Adipocyte (in vitro differentiated cells): ENCODE measurements around the gene IL23R.
A peak's percentile ranks its signal among the peaks of the same experiment; 100 is the strongest.

ENCODE experiments used
- DNase-seq: peaks from one replicate; pipeline ENCODE4 v3.0.0-alpha.2; 2015; ENCODE audit warnings: low read depth
- H3K27me3 ChIP-seq: replicated peaks from 2 replicates; pipeline ENCODE4 v1.7.0; 2013; ENCODE audit warnings: mild to moderate bottlenecking, low read length, moderate library complexity; ENCODE audit not compliant: control insufficient read depth, insufficient read depth
- H3K36me3 ChIP-seq: 2 replicates; pipeline ENCODE4 v1.7.0; 2013; ENCODE audit warnings: low read length, mild to moderate bottlenecking, moderate library complexity; ENCODE audit not compliant: control insufficient read depth, insufficient read depth, severe bottlenecking
- H3K4me1 ChIP-seq: 2 replicates; pipeline ENCODE4 v1.7.0; 2013; ENCODE audit warnings: mild to moderate bottlenecking, low read length, moderate library complexity; ENCODE audit not compliant: control insufficient read depth, insufficient read depth
- H3K4me3 ChIP-seq: 2 replicates; pipeline ENCODE4 v1.7.0; 2013; ENCODE audit warnings: mild to moderate bottlenecking, low read length, moderate library complexity
- H3K9ac ChIP-seq: 2 replicates; pipeline ENCODE4 v1.7.0; 2013; ENCODE audit warnings: mild to moderate bottlenecking, low read length, moderate library complexity
- H3K9me3 ChIP-seq: 2 replicates; pipeline ENCODE4 v1.7.0; 2013; ENCODE audit warnings: mild to moderate bottlenecking, low read length, moderate library complexity; ENCODE audit not compliant: control insufficient read depth

IL23R gene

DNA sequence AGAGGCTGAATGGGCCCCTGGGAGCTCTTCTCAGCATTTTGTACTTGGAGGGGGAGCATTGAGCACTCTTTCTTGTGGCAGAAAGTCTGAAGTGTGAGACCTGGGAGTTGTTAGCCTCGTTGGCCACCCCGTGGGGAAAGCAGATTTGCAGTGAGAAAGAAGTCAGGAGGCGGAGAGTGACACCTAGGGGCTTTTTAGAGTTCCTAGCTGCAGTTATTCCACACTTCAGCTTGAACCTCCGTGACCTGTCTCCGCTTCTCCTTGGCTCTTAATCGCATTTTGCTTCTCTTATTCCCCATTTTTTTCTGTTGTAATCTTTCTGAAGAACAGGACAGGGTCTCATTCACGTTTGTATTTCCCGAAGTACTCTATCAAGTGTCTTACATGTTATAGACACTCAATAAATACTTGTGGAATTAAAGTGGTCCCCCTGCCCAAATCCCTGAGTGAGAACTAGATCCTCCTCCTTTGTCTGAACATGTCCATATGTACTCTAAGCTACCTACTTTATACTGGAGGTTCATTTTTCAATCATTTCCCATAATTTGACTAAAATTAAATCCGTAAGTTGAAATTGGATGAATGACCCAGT is 17.0 kb upstream of the IL23R start:
- Histone ChIP-seq H3K4me3 (no peak overlapping the region), H3K27me3 (peaks cover 4% of the 10 kb centered on the region), H3K4me1 (peaks cover 4% of the 10 kb centered on the region), H3K9me3 (no peaks in the 10 kb centered on the region), H3K36me3 (no peaks in the 10 kb centered on the region), H3K9ac (peak overlapping the region; percentile 44)
- peak; percentile 91 for DNase-seq

DNA sequence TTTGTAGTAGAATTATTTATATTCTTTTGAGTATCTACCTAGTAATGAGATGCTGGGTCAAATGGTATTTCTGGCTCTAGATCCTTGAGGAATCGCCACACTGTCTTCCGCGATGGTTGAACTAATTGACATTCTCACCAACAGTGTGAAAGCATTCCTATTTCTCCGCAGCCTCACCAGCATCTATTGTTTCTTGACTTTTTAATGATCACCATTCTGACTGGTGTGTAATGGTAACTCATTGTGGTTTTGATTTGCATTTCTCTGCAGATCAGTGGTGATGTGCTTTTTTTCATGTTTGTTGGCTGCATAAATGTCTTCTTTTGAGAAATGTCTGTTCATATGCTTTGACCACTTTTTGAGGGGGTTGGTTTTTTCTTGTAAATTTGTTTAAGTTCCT is 15.3 kb upstream of the IL23R start:
- Histone ChIP-seq H3K36me3 (no peaks in the 10 kb centered on the region), H3K4me1 (peaks cover 4% of the 10 kb centered on the region), H3K27me3 (peaks cover 6% of the 10 kb centered on the region), H3K4me3 (no peak overlapping the region), H3K9me3 (no peaks in the 10 kb centered on the region), H3K9ac (no peak overlapping the region)
- no peak for DNase-seq

DNA sequence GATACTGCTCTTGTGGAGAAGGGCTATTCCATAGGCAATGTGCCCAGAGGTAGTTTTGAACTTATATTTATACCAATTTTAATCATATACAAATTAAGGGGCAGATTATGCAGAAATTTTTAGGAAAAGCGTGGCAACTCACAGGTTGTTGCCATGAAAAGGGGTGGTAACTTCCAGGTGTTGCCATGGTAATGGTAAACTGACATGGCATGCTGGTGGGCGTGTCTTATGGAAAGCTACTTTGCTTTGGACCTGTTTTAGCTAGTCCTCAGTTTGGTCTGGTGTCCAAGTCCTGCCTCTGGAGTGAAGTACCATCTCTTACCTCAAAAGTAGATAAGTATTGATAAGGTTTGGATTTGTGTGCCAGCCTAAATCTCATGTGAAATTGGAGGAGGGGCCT is 7.9 kb upstream of the IL23R start:
- H3K4me1 ChIP-seq: no peaks in the 10 kb centered on the region
- H3K4me3 ChIP-seq: no peak overlapping the region
- no peaks in the 10 kb centered on the region for H3K36me3 ChIP-seq
- no peak for DNase-seq
- no peaks in the 10 kb centered on the region for H3K9me3 ChIP-seq
- peaks cover 17% of the 10 kb centered on the region for H3K27me3 ChIP-seq
- H3K9ac ChIP-seq: no peak overlapping the region

DNA sequence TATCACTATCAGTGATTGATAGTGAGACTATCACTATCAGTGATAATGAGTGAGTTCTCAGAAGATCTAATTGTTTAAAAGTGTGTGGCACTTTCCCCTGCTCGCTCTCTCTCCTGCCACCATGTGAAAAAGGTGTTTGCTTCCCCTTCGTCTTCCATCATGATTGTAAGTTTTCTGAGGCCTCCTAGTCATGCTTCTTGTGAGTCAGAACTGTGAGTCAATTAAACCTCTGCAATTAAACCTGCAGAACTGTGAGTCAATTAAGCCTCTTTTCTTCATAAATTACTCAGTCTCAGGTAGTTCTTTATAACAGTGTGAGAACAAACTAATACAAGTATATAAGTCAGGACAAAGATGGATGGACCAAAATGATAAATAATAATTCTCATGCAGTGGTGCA is 7.0 kb upstream of the IL23R start:
- H3K4me1 ChIP-seq: no peaks in the 10 kb centered on the region
- H3K9ac ChIP-seq: no peak overlapping the region
- no peak overlapping the region for H3K4me3 ChIP-seq
- H3K36me3 ChIP-seq: no peaks in the 10 kb centered on the region
- no peak for DNase-seq
- no peaks in the 10 kb centered on the region for H3K9me3 ChIP-seq
- peaks cover 13% of the 10 kb centered on the region for H3K27me3 ChIP-seq

DNA sequence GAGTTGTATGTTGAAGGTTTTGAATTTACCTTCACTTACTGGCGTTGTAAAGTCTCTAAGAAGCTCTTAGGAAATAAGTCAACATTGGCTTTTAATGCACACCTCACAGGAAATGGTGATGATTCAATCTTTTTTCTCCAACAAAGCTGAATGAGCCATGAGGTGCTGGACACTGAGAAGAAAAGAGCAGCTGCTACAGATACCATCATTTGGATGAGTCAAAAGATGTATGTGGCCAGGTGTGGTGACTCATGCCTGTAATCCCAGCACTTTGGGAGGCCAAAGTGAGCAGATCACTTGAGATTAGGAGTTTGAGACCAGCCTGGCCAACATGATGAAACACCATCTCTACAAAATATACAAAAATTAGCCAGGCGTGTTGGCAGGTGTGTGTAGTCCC is 3.3 kb upstream of the IL23R start:
- no peaks in the 10 kb centered on the region for H3K9me3 ChIP-seq
- H3K27me3 ChIP-seq: no peaks in the 10 kb centered on the region
- no peak for DNase-seq
- no peak overlapping the region for H3K9ac ChIP-seq
- H3K4me3 ChIP-seq: no peak overlapping the region
- no peaks in the 10 kb centered on the region for H3K4me1 ChIP-seq
- no peaks in the 10 kb centered on the region for H3K36me3 ChIP-seq

DNA sequence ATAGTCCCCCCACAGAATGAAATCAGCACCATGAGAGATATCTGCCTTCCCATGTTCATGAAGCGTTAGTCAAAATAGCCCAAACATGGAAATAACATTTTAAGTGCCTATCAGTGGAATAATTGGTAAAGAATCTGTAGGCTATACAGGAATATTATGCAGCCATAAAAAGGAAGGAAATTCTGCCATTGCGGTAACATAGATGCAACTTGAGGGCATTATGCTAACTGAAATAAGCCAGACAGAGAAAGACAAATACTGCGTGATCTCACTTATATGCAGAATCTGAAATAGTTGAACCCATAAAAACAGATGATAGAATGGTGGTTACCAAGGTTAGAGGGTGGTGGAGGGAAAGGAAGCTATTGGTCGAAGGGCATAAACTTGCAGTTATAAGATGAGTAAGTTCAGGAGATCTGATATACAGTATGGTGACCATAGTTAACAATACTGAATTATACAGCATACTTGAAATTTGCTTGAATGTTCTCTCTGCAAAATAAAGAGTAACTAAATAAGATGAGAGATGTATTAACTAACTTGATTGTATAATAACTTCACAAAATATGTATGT is 699 bp upstream of the IL23R start:
- no peak overlapping the region for H3K4me3 ChIP-seq
- H3K27me3 ChIP-seq: no peaks in the 10 kb centered on the region
- peaks cover 5% of the 10 kb centered on the region for H3K4me1 ChIP-seq
- H3K9ac ChIP-seq: no peak overlapping the region
- no peaks in the 10 kb centered on the region for H3K9me3 ChIP-seq
- no peaks in the 10 kb centered on the region for H3K36me3 ChIP-seq
- no peak for DNase-seq

DNA sequence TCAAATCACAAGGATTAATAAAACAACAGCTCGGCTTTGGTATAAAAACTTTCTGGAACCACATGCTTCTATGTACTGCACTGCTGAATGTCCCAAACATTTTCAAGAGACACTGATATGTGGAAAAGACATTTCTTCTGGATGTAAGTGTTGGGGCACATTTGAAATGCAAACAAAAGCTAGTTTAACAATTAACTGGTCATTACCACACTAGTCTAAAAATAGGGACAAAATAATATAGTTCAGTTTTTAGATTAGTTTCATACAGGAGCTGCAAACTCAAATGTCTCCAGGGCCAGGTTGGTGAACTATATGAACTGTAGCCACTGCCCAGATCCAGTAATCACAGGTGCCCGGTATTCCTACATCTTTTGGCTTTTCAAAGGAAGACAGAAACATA is 3.2 kb downstream of the IL23R start:
- H3K36me3 ChIP-seq: no peaks in the 10 kb centered on the region
- no peaks in the 10 kb centered on the region for H3K9me3 ChIP-seq
- H3K9ac ChIP-seq: no peak overlapping the region
- no peaks in the 10 kb centered on the region for H3K27me3 ChIP-seq
- no peak for DNase-seq
- H3K4me1 ChIP-seq: peaks cover 15% of the 10 kb centered on the region
- no peak overlapping the region for H3K4me3 ChIP-seq

DNA sequence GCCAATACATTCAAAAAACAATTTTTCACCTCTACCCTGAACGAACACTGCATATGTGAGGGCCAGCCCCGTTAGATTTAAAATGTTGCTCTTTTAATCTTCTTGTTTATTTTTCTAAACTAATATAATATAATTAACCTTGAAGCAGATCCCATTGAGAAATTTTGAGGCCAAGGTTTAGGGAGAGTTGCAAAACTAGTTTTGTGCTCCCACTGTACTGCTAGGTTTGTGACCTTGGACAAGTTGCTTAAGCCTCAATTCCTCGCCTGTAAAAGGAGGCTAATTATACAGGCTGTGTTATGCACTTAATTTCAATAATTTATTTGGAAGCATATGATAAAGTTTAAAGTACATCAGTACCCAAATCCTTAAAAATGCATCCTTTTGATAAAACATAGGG is 3.7 kb downstream of the IL23R start:
- no peak overlapping the region for H3K4me3 ChIP-seq
- H3K9me3 ChIP-seq: no peaks in the 10 kb centered on the region
- H3K36me3 ChIP-seq: no peaks in the 10 kb centered on the region

DNA sequence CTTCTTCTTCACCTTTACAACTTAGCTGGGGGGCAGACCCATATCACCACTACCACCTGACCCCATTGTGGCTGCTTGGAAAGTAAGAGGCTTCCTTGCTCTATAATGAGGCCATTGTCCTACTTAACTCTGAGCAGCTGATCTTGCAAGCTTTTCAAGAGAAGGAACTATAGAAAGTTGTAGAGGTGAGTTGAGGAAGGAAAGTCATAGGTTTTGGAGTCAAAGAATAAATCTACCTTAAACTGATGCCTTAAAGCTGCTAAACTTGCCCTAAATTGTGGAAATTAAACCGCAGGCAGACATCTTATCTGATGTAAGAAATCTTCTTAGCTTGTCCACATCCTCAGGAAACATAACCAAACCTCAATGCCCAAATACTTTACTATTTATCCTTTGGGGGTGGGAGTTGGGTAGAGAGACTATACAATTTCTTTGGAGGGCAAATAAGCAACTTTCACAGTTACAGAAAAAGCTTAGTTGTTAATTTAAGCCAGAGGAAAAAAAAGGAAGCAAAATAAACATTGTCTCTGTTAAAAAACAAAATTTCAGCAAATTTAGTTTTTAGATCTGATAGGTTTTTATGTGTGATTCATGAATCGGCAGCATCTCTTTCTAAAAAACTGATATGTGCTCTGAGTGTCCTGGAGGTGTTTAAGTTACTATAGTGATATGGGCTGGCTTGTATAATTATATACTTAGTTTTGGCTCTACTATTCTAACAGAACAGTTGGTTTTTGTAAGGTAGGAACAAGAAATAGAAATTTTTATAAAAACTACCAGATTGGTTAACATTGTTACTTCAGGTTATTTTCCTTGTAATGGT is 4.7 kb downstream of the IL23R start:
- no peak for DNase-seq
- H3K4me1 ChIP-seq: peaks cover 15% of the 10 kb centered on the region
- no peaks in the 10 kb centered on the region for H3K36me3 ChIP-seq
- no peaks in the 10 kb centered on the region for H3K9me3 ChIP-seq
- H3K4me3 ChIP-seq: no peak overlapping the region
- no peaks in the 10 kb centered on the region for H3K27me3 ChIP-seq
- H3K9ac ChIP-seq: no peak overlapping the region

More for the DNA sequence above, 3.7 kb downstream of the IL23R start:
- Histone ChIP-seq H3K27me3 (no peaks in the 10 kb centered on the region), H3K4me1 (peaks cover 15% of the 10 kb centered on the region), H3K9ac (no peak overlapping the region)
- DNase-seq: peak; percentile 5

DNA sequence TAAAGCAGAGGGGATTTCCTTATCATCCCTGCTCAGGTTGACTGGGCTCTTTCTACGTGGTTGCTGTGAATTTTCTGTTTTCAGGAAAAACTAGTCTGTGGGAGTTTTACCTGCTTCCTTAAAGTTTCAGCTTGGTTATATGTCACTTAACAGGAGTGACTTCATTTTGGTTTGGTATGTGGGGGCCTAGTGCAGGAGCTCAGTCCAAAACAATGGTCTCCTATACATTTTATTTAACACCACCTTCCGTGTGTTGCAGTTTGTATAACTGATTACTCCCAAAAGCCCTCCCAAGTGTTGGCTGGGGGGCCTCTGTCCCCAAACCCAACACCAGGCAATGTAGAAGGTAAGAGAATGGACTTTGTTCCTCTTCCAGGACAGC is 5.3 kb downstream of the IL23R start:
- no peaks in the 10 kb centered on the region for H3K36me3 ChIP-seq
- no peak for DNase-seq
- no peak overlapping the region for H3K9ac ChIP-seq
- no peak overlapping the region for H3K4me3 ChIP-seq
- H3K9me3 ChIP-seq: no peaks in the 10 kb centered on the region
- H3K27me3 ChIP-seq: no peaks in the 10 kb centered on the region
- H3K4me1 ChIP-seq: peaks cover 15% of the 10 kb centered on the region

DNA sequence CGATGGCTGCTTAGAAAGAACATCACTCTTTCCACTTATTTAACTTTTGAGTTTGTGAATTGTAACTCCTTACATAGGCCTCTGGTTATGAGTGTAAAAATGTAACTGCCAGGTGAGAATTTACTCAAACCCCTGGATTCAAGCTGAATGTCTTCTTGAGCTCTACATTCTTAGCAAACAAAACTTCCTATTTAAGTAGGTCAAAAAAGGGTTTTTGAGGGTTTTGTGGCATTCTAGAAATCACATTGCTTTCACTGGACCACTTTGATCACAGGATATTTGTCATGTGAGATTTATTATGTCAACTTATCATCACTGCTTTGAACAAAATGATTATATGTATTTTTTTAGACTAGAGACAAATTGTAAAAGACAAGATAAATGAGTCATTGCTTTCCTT is 5.7 kb downstream of the IL23R start:
- Histone ChIP-seq H3K9ac (no peak overlapping the region), H3K36me3 (no peaks in the 10 kb centered on the region), H3K9me3 (no peaks in the 10 kb centered on the region), H3K27me3 (no peaks in the 10 kb centered on the region), H3K4me1 (peaks cover 15% of the 10 kb centered on the region), H3K4me3 (no peak overlapping the region)
- no peak for DNase-seq
